Cardiac muscle cell (in vitro differentiated cells and primary cell): Measurements from ENCODE around the gene EEF1A2. TPM values are rescaled to one million over a fixed set of nuclear protein-coding genes. Genes with fewer than 3 reads are reported as not detected.

Experiments used
- DNase-seq, 2 donors: peaks; one replicate each; pipeline versions ENCODE4 v3.0.0 to v3.0.0-alpha.2; 2010 to 2017; ENCODE audit warnings: low read depth in 1 of 2, low spot score in 1 of 2
- H3K27ac ChIP-seq: fragments of 200-600 bp; sonication (generic); 2 replicates; pipeline ENCODE4 v1.5.1; 2016
- H3K27me3 ChIP-seq: fragments of 200-600 bp; sonication (generic); 2 replicates; pipeline ENCODE4 v1.6.0; 2016; ENCODE audit warnings: control low read depth
- H3K36me3 ChIP-seq: fragments of 200-600 bp; sonication (generic); 2 replicates; pipeline ENCODE4 v1.5.1; 2016; ENCODE audit warnings: control low read depth
- H3K4me1 ChIP-seq: fragments of 200-600 bp; sonication (generic); 2 replicates; pipeline ENCODE4 v1.8.1; 2017; ENCODE audit warnings: low read depth, mild to moderate bottlenecking, mixed run types
- H3K4me3 ChIP-seq: fragments of 200-600 bp; sonication (generic); 2 replicates; pipeline ENCODE4 v1.5.1; 2016; ENCODE audit warnings: mild to moderate bottlenecking
- H3K9me3 ChIP-seq: fragments of 200-600 bp; sonication (generic); 2 replicates; pipeline ENCODE4 v1.5.1; 2017; ENCODE audit warnings: low read depth, mild to moderate bottlenecking, control low read depth
- polyA plus RNA-seq: library from polyadenylated mRNA; unstranded; fragments of >200 nt; fragmentation: Nextera tagmentation; extraction: Ambion mirVana; gene quantifications from 2 replicates; pipeline ENCODE4 v1.2.1, GENCODE V29; 2016
- total RNA-seq: library from RNA; depleted of rRNA; stranded (reverse); fragments of >200 nt; gene quantifications from 2 replicates; pipeline ENCODE4 v1.2.3, GENCODE V29; 2016
- TF ChIP-seq, protein P1 (sequence below): IDR thresholded peaks from 2 replicates; pipeline ENCODE4 v1.5.1; 2012; ENCODE audit warnings: low read depth, mild to moderate bottlenecking, low read length

EEF1A2 gene
- total and polyA plus RNA-seq, 2 experiments from 2014 or later = 309 to 1,016 TPM

DNA sequence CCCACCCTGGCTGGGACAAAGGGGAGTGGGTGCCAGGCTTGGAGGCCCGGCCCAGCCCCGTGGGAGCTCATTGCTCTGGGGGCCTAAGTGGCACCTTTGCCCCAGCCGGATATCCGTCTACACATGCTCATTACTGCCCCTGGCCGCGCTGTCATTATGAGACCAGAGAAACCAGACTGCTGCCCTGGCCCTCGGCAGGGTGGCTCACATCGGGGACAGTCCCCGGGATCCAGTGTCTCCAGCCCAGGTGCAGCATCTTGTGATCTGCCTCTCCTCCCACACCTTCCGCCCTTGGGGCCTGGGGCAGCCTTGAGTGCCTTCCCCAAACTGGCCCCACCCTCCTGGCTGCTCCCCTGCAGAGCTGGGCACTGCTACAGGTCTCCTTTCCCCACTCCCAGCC lies 43.8 kb upstream of the EEF1A2 start:
- H3K36me3 ChIP-seq = no peaks in the 10 kb centered on the region
- TF ChIP-seq, protein P1, sequence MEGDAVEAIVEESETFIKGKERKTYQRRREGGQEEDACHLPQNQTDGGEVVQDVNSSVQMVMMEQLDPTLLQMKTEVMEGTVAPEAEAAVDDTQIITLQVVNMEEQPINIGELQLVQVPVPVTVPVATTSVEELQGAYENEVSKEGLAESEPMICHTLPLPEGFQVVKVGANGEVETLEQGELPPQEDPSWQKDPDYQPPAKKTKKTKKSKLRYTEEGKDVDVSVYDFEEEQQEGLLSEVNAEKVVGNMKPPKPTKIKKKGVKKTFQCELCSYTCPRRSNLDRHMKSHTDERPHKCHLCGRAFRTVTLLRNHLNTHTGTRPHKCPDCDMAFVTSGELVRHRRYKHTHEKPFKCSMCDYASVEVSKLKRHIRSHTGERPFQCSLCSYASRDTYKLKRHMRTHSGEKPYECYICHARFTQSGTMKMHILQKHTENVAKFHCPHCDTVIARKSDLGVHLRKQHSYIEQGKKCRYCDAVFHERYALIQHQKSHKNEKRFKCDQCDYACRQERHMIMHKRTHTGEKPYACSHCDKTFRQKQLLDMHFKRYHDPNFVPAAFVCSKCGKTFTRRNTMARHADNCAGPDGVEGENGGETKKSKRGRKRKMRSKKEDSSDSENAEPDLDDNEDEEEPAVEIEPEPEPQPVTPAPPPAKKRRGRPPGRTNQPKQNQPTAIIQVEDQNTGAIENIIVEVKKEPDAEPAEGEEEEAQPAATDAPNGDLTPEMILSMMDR = no peak

DNA sequence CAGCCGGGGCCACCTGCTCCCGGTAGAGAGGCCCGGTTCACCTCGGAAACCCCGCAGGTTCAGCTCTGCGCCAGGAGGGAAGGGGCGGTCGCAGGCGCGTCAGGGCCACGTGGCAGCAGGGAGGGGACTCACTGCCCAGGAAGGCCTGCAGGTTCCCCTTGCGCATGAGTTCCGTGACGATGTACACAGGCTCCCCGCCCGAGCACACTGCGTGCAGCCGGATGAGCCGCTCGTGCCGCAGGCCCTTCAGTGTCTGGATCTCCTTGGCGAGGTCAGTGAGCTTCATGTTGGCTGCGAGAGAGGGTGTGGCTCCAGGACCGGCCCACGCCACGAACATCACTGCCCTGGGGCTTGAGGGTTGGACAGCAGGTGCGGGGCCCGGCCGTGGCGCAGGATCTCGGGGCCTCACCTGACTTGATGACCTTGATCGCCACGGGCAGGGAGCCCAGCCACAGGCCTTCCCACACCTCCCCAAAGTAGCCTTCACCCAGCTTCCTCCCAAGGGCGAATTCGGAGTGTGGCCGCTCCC lies 43.2 kb upstream of the EEF1A2 start:
- Histone ChIP-seq H3K27ac (no peak overlapping the region), H3K27me3 (no peaks in the 10 kb centered on the region), H3K9me3 (no peaks in the 10 kb centered on the region), H3K36me3 (no peaks in the 10 kb centered on the region), H3K4me1 (no peaks in the 10 kb centered on the region), H3K4me3 (no peak overlapping the region)
- TF ChIP-seq, protein P1 = no peak
- no peak for DNase-seq

More for the DNA sequence above, 43.8 kb upstream of the EEF1A2 start:
- no peaks in the 10 kb centered on the region for H3K4me1 ChIP-seq
- H3K27me3 ChIP-seq = no peaks in the 10 kb centered on the region
- H3K27ac ChIP-seq = no peak overlapping the region
- no peak for DNase-seq
- H3K4me3 ChIP-seq = no peak overlapping the region
- H3K9me3 ChIP-seq = no peaks in the 10 kb centered on the region

DNA sequence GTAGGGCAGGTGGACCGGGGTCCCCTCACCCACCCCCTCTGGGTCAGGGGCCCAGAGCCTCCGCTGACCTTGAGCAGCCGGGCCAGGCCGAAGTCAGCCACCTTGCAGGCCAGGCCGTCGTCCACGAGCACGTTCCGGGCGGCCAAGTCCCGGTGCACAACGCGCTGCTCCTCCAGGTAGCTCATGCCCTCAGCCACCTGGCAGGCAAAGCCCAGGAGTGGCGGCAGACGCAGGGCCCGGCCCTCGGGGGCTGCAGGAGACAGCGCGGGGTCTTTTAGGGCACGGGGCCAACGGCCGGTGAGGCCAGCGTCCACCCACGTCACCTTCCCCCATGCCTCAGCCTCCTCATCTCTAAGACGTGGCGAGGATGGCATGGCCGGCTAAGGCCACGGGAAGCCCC lies 42.5 kb upstream of the EEF1A2 start:
- Histone ChIP-seq H3K4me3 (no peak overlapping the region), H3K9me3 (no peaks in the 10 kb centered on the region), H3K27ac (no peak overlapping the region), H3K36me3 (no peaks in the 10 kb centered on the region), H3K27me3 (no peaks in the 10 kb centered on the region), H3K4me1 (no peaks in the 10 kb centered on the region)
- TF ChIP-seq, protein P1 = no peak
- no peak for DNase-seq

DNA sequence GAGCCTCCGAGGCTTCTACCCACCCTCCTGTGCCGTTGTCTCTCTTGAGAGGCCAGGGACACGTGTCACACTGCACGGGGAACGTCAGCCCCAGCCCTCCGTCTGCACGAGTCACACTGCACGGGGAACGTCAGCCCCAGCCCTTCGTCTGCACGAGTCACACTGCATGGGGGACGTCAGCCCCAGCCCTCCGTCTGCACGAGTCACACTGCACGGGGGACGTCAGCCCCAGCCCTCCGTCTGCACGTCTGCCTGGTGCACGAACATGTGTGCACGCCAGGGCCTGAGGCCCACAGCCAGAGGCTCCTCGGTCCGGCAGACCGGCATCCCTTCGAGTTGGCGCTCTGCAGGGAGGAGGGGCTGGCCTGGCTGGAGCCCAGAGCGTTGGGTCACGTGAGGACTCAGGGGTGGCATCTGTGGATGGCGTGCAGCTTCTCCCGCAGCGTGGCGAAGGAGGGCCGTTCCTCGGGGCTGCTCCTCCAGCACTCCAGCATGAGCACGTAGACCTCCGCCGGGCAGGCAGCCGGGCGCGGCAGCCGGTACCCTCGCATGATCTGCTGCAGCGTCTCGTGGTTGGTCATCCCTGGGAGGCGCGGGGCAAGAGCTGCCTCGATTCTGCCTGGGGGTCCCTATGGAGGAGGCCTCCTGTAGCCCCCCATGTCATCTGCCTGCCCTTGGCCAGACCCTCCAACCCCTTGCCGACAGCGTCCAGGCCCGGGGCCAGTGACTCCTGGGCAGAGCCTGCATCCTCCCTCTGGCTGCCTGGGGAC lies 41.7 kb upstream of the EEF1A2 start:
- Histone ChIP-seq H3K4me3 (no peak overlapping the region), H3K27me3 (no peaks in the 10 kb centered on the region), H3K36me3 (no peaks in the 10 kb centered on the region), H3K9me3 (no peaks in the 10 kb centered on the region), H3K4me1 (no peaks in the 10 kb centered on the region), H3K27ac (no peak overlapping the region)
- TF ChIP-seq, protein P1 = no peak
- DNase-seq = no peak

DNA sequence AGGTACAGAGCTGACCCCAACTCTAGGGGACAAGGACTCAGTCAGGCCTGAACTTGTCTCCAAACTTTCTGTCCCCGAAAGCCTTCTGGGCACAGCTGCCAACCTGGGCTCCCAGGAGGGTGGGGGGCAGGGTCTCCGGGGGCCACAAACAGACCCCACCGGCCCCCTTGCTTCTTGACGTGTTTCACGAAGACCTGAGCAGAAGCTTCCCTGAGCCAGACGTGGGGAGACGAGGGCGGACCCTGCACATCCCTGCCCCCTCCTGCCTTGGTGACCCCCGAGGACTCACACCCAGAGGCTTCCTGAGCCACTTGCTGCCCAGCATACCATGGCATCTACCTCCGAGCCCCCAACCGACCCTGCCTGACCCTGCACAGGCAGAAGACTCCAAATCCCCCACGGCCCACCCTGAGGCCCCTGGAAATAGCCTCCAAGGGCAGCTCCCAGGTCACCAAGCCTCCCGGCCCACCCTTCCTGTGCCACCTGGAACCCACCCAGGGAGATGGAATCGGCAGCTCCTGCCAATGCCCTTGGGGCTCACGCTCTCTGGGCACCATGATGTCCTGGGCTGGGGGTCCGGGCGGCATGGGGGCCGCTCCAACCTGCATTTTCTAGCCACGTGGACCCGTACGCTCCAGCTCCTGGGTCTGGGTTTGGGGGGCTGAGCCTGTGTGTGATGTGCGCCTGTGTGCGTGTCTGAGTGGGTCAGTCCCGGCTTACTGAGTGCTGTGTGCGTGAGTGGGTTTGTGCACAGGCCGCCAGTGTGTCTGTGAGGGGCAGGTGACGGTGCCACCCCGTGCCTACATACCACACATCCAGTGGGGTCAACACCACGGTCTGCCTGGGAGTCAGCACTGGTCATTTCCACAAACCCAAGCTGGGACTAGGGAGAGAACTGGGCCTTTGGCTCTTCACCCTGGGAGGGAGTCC lies 40.8 kb upstream of the EEF1A2 start:
- H3K27me3 ChIP-seq = no peaks in the 10 kb centered on the region

More for the DNA sequence above, 40.8 kb upstream of the EEF1A2 start:
- TF ChIP-seq, protein P1 = no peak
- no peaks in the 10 kb centered on the region for H3K4me1 ChIP-seq
- H3K27ac ChIP-seq = no peak overlapping the region
- no peaks in the 10 kb centered on the region for H3K36me3 ChIP-seq
- no peaks in the 10 kb centered on the region for H3K9me3 ChIP-seq
- DNase-seq = no peak
- no peak overlapping the region for H3K4me3 ChIP-seq
